ENCODE measurements around the gene STK32B.

GRCh38 chr4:5211282-5211839, 160.1 kb downstream of the STK32B start:
- TF ChIP-seq POLR2A (IDR thresholded peaks at IDR 0.05) (no peak), CTCF (IDR thresholded peaks at IDR 0.05) (no peak)
